IMR-90 (cell line): ENCODE results near the gene AIP.
"Not testable (repeated sequence)": the region's sequence is repeated elsewhere in the genome, so short reads cannot be mapped to it uniquely, and the experiment has no call there.

Experiments used
- BHLHE40 ChIP-seq: fragments of 150-350 bp; IDR thresholded peaks from 2 replicates; pipeline ENCODE4 v1.6.1; 2016; ENCODE audit warnings: mild to moderate bottlenecking, low read depth, low read length
- CEBPB ChIP-seq: IDR thresholded peaks from 2 replicates; pipeline ENCODE4 v1.6.1; 2012; ENCODE audit warnings: low read depth, low read length, improper control_type of control experiment
- MAFK ChIP-seq: IDR thresholded peaks from 2 replicates; pipeline ENCODE4 v1.6.1; 2012; ENCODE audit warnings: low read depth, low read length, improper control_type of control experiment
- MAZ ChIP-seq: IDR thresholded peaks from 2 replicates; pipeline ENCODE4 v1.6.1; 2012; ENCODE audit warnings: low read depth, mild to moderate bottlenecking, low read length, improper control_type of control experiment, moderate library complexity, borderline replicate concordance
- MXI1 ChIP-seq: IDR thresholded peaks from 2 replicates; pipeline ENCODE4 v1.6.1; 2012; ENCODE audit warnings: low read depth, mild to moderate bottlenecking, low read length, moderate library complexity, borderline replicate concordance
- POLR2A ChIP-seq: IDR thresholded peaks from 2 replicates; pipeline ENCODE4 v1.6.1; 2012; ENCODE audit warnings: mild to moderate bottlenecking, low read depth, low read length
- RAD21 ChIP-seq: IDR thresholded peaks from 2 replicates; pipeline ENCODE4 v1.6.1; 2012; ENCODE audit warnings: low read length, improper control_type of control experiment
- RCOR1 ChIP-seq: IDR thresholded peaks from 2 replicates; pipeline ENCODE4 v1.6.1; 2012; ENCODE audit warnings: mild to moderate bottlenecking, low read length, improper control_type of control experiment; ENCODE audit not compliant: insufficient replicate concordance
- RFX5 ChIP-seq: IDR thresholded peaks from 2 replicates; pipeline ENCODE4 v1.8.0; 2012; ENCODE audit warnings: low read depth, mild to moderate bottlenecking, low read length, moderate library complexity
- SMC3 ChIP-seq: fragments of 150-350 bp; IDR thresholded peaks from 2 replicates; pipeline ENCODE4 v1.6.1; 2016; ENCODE audit warnings: low read depth, mild to moderate bottlenecking, antibody characterized with exemption, low read length, moderate library complexity
- TF ChIP-seq, protein P1 (sequence below): fragments of 150-350 bp; IDR thresholded peaks from 2 replicates; pipeline ENCODE4 v1.6.1; 2017; ENCODE audit warnings: mild to moderate bottlenecking, antibody characterized with exemption, low read length, low read depth
- TF ChIP-seq, protein P2 (sequence below): conservative IDR thresholded peaks from 2 replicates; pipeline ENCODE4 v1.5.1; 2012; ENCODE audit warnings: mild to moderate bottlenecking, low read depth, low read length, improper control_type of control experiment

DNA sequence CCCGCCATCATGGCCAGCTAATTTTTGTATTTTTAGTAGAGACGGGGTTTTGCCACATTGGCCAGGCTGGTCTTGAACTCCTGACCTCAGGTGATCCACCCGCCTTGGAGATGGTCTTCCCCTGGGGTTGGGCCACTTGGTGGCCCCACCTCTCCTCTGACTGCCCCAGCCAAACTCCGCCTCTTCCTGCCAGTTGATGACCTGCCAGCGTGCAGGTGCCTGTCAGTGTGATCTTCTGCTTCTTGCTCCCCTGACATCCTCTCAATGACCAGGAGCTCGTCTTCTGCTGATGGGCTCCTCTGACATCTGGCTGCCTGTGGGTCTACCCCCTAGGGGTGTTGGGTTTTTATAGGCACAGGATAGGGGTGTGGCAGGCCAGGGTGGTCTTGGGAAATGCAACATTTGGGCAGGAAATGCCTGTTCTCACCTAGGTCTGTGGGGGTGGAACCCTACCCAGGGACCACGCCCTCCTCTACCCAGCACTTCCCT, 3.1 kb downstream of the AIP start:
- not testable (repeated sequence) for TF ChIP-seq BHLHE40, POLR2A, CEBPB, MAZ, RFX5, RAD21, RCOR1, MXI1, MAFK, SMC3
- TF ChIP-seq, protein P1, sequence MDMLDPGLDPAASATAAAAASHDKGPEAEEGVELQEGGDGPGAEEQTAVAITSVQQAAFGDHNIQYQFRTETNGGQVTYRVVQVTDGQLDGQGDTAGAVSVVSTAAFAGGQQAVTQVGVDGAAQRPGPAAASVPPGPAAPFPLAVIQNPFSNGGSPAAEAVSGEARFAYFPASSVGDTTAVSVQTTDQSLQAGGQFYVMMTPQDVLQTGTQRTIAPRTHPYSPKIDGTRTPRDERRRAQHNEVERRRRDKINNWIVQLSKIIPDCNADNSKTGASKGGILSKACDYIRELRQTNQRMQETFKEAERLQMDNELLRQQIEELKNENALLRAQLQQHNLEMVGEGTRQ = not testable (repeated sequence)
- TF ChIP-seq, protein P2, sequence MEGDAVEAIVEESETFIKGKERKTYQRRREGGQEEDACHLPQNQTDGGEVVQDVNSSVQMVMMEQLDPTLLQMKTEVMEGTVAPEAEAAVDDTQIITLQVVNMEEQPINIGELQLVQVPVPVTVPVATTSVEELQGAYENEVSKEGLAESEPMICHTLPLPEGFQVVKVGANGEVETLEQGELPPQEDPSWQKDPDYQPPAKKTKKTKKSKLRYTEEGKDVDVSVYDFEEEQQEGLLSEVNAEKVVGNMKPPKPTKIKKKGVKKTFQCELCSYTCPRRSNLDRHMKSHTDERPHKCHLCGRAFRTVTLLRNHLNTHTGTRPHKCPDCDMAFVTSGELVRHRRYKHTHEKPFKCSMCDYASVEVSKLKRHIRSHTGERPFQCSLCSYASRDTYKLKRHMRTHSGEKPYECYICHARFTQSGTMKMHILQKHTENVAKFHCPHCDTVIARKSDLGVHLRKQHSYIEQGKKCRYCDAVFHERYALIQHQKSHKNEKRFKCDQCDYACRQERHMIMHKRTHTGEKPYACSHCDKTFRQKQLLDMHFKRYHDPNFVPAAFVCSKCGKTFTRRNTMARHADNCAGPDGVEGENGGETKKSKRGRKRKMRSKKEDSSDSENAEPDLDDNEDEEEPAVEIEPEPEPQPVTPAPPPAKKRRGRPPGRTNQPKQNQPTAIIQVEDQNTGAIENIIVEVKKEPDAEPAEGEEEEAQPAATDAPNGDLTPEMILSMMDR = not testable (repeated sequence)
